GM20431 (cell line): Measurements from ENCODE around the gene ACTR1B.
"Not testable (repeated sequence)": the region's sequence is repeated elsewhere in the genome, so short reads cannot be mapped to it uniquely, and the experiment has no call there.

Source experiments
- in situ Hi-C: fragments of 300-500 bp; cut with MseI, MboI; formaldehyde crosslinking; loops from one replicate; pipeline ENCODE4 v1.15.0; 2020; ENCODE audit warnings: low sequenced_read_pairs; ENCODE audit not compliant: unreplicated experiment

ACTR1B gene

GRCh38 chr2:97660044-97660774 is 3.6 kb downstream of the ACTR1B start:
- in situ Hi-C loops, result no loop called here

GRCh38 chr2:97659256-97660043 is 4.4 kb downstream of the ACTR1B start:
- in situ Hi-C loops, result no loop called here

GRCh38 chr2:97658691-97659157 is 5.1 kb downstream of the ACTR1B start:
- in situ Hi-C loops, result no loop called here

- in situ Hi-C loops, result no loop called here
Observed at GRCh38 chr2:97657986-97658690, 5.7 kb downstream of the ACTR1B start.

GRCh38 chr2:97656905-97657587 is 6.8 kb downstream of the ACTR1B start:
- in situ Hi-C loops, result no loop called here

- in situ Hi-C loops, result no loop called here
Observed at GRCh38 chr2:97656129-97656755, 7.6 kb downstream of the ACTR1B start.

DNA sequence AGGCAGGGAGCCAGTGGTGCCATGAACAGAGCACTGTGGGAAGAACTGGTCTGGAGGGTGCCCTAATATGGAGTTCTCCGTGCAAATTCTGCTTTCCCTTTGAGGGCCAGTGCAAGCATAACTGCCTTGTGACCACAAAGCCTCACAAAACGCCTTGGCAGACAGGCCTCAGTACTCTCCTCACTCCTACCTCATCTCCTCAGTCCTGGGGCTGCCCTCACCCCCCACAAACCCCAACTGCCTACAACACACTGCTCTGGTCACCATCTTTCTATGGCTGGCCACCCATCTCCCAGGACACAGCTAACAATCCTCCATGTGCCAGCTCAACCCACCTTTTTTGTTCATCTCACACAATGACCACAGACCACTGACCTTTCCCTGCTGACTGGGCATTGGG is 9.1 kb downstream of the ACTR1B start:
- in situ Hi-C loops, result no loop called here

DNA sequence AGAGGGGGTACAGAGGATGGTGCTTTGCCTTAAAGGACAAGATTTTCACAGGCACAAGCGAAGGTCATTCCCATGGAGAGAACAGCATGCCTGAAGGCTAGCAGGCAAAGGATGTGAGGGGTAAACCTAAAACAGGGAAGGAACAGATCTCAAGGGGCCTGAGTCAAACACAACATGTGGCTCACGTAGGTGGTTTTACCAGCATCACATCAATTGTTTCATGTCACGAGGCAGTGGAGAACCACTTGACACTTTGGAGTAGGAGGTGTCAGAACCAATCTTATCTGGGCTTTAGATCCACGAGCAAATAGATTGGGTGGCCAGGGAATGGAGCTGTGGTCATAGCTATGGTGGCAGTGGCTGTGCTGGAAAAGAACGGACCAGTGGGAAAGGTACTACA is 9.5 kb downstream of the ACTR1B start:
- in situ Hi-C loops, result no loop called here

DNA sequence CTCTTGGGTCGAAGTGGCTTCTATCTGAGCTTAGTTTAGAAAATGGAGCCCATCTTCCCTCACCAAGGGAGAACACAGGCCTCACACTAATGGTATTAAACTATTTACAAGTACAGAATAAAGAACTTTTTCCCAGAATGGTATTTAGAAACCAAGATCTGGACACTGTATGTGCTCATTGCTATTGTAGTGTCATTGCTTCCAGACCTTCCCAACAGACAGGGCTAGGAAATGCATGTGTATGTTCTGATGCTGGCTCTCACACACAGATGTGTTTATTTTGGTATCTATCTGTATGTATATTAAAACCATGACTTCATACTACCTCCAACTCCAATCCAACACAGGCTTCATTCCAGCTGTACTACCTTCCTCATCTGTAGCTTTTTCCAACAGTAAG is 10.0 kb downstream of the ACTR1B start:
- in situ Hi-C loops, result no loop called here

DNA sequence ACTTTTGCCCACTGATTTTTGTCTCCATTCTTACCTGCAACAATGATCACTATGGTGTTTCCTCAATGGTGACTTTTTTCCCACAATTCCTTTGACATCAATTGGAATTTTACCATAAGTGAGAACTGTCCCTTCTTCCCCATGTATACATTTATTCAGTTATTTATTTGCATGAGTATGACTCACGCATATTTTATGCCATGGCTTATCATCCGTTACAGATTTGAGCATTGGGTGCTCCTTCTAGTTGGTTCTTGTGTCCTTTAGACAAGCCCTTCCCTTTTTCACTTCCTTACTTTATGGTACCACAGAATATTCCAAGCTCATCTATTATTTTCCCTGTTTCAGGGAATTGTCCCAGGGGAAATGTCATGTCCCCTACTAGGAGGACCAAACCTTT is 10.4 kb downstream of the ACTR1B start:
- in situ Hi-C loops, result no loop called here

GRCh38 chr2:97651114-97651513 is 12.7 kb downstream of the ACTR1B start:
- in situ Hi-C loops, result no loop called here

DNA sequence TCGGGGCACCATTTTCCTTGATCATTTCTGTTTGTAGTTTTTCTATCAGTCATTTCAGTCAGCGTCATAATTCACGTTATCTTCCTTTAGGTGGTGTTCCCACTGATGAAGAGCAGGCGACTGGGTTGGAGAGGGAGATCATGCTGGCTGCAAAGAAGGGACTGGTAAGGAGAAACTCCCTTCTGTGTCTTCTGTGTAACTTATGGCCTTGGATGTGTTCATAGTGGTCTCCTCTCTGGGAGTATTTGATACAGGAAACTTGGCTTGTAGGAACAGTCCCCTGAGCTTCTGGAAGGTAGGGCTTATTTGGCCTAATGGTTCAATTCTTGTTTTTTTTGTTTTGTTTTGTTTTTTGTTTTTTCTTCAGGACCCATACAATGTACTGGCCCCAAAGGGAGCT is 16.9 kb downstream of the ACTR1B start:
- in situ Hi-C loops, result no loop called here

- in situ Hi-C loops, result no loop called here
Observed at GRCh38 chr2:97645695-97646629, 17.9 kb downstream of the ACTR1B start, which contains the start of gene COX5B. Gene COX5B, plus strand, starts transcription at chr2:97646062. Its CDS starts 25 bp downstream, at chr2:97646087.

DNA sequence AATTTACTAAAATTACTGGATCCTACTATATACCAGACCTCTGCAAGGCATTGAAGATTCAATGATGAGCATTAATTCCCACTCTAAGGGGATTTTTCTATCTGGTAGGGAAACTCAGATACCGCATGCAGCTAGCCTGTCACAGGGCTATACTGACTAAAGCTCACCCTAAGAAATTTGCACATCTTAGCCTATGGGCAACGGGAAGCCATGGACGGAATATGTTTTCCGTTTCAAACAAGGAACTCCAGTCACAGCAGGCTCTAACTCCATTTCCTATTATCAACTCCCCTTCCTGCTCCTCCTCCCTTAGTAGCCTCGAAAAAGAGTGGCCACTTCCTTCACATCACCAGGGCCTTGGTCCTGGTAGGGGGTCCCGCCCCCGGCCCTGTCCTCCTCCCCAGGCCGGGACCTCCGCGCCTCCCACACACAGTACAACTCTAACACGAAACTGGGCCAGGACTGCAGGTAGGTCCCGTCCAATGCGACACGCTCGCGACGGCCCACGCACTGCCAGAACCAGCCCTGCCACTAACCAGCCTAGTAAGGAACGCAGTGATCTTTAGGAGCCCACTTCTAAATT is 18.6 kb downstream of the ACTR1B start:
- in situ Hi-C loops, result no loop called here

DNA sequence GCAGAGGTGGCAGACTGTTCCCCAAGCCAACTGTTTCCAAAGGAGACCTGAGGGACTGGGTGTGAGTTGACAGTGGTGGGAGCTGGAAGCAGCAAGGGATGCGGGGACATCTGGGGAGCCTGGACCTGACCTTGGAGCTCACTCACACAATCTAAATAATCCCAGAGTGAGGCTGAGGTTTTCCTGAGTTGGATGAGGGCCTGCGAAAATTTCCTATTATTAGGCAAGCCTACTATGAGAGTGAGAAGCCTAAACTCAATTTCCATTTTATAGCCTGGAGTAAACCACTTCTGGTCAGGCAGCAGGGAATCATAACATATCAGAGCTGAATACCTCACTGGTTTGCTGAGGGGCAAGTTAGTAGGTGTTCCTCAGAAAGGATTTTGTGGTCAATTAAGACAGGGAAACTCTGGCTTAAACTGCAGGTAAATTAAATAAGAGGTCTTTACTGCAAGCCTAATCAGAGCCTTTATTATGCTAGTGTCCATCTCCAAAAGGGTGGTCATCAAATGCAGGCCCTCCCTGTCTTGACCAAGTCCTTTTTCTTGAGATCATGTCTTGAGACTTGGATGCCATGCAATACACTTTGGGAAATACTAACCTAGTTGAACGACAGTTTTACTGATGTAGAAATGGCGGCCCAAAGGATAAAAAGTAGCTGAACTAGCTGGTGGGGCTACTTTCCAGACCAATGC is 19.7 kb downstream of the ACTR1B start:
- in situ Hi-C loops, result no loop called here

DNA sequence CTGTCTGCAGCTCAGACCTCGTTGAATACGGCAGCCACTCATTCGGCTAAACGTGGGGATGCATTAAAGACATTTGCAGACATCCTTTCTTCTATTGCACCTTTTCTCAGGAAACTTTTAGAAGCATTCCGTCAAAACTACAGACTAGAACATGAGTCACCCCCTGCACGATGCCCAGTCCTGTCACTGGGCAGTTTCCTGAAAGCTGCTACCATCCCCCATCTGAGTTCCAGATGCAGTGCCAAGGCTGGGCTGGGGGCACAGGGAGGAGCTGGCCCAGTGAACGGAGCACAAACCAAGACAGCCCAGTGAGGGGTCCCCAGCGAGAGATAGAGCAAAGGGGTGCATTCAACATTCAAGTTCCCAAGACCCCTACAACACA is 37.8 kb downstream of the ACTR1B start:
- in situ Hi-C loops, result not testable (repeated sequence)

GRCh38 chr2:97625354-97626048 is 38.3 kb downstream of the ACTR1B start:
- in situ Hi-C loops, result not testable (repeated sequence)
